NOMO-1 treated with dmso at 0.1 percent for 144 hours (cell line): ENCODE measurements around the gene CTRL.
"Not testable (repeated sequence)": the region's sequence is repeated elsewhere in the genome, so short reads cannot be mapped to it uniquely, and the experiment has no call there.

Experiments used
- DNase-seq: peaks from one replicate; lab custom pipeline; 2025; ENCODE audit not compliant: unreplicated experiment; lab: John Stamatoyannopoulos, UW

Gene CTRL

GRCh38 chr16:67924140-67924906 is 7.3 kb downstream of the CTRL start:
- no peak for DNase-seq

DNA sequence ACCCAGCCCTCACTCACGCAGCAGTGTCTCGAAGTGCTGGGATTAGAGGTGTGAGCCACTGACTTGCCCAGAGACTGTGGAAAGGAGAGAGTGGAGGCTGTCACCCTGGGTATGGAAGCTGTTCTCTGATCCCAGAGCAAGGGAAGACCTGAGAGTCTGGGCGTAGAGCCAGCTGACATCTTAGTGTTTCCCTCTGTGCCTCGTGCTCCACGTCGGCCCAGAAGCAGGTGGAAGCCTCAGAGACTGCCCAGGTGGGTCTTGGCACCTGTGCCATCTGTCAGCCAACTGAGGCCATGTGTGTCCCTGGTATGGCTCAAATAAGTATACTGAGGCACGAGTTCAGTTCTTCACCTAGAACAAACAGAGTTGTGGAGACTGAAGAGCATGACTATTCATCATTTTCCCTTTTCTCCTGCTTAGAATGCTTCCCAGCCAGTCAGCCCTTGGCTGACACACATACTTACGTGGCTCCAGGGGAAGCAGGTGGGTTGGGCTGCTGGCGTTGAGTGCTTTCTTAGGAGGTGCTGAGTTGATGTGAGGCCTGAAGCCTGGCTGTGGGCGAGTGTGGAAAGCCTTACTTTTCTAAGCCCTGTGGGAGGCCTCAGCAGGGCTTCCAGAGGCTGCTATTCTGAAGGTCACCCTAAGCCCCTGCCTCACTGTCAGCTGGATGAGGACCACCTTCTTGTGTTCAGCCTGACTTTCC is 8.1 kb downstream of the CTRL start:
- no peak for DNase-seq

DNA sequence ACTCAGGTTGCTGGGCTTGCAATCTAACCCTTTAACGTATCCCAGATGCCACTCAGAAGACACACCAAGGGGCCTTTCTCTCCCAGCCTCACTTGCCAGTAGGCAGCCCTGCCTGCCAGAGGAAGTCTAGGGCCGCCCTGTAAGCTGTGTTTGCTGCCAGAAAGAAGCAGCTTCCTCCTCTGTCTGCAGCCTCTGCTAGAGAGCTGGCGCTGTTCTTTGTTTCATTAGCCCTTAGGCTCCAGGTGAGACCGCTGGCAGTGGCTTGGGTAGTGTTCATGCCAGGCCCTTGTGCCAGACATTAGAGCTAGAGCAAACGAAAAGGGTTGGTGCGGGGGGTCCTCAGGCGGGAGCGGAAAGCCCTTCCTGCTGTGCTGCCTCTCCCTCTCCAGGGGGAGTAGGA is 8.9 kb downstream of the CTRL start:
- no peak for DNase-seq

- no peak for DNase-seq
Measured at GRCh38 chr16:67922221-67922620, 9.4 kb downstream of the CTRL start.

GRCh38 chr16:67919622-67920221 is 11.9 kb downstream of the CTRL start:
- DNase-seq, result no peak

DNA sequence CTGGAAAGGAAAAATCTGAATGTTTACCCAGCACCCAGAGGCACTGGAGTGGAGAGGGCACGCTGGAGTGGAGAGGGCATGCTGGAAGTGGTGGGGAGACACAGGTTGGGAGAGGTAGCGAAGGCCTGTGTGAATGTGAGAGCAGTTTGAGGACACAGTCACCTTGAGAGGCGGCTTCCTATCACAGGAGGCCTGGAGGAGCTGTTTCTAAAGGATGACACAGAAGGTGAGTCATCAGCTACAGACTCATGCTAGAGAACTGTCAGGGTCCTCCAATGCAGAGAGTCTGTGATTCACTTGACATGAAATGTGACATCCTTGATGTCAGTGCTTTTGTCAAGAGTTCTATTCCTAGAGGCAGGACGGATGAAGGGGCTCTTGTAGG is 13.8 kb downstream of the CTRL start:
- DNase-seq, result no peak

DNA sequence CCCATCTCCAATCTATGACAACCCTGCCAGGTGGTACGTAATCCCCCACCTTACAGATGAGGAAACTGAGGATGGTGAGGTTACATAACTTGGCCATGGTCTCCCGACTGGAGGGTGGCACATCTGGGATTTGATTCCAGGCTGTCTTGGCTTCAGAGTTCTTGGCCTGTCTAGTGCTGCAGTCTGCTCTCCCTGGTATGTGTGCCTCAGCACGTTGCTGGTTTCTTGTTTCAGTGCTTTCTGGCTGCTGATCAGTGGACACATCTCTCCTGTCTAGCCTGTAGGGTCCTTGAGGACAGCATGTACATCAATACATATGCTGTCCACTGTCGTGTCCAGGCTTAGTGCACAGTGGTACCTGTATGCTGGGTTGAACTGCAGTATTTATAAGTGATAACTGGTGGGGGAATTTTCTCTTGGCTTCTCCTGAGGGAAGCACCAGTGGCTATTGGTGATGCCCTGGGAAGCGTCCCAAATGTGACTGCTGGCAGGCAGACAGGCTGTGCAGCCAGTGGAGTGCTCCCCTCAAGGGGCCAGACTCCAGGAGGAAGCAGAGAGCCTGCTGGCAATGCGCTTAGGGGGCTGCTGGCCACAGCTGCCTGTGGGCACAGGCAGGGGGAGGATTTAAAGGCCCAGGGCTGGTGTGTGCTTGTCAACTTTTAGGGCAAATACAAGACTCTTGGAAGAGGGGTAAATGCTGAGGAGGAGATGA is 14.4 kb downstream of the CTRL start:
- no peak for DNase-seq

- DNase-seq, result no peak
Measured at GRCh38 chr16:67915831-67916723, 15.6 kb downstream of the CTRL start.

- DNase-seq, result not testable (repeated sequence)
Measured at GRCh38 chr16:67915496-67915769, 16.2 kb downstream of the CTRL start.

GRCh38 chr16:67914758-67915495 is 16.7 kb downstream of the CTRL start:
- DNase-seq, result no peak

DNA sequence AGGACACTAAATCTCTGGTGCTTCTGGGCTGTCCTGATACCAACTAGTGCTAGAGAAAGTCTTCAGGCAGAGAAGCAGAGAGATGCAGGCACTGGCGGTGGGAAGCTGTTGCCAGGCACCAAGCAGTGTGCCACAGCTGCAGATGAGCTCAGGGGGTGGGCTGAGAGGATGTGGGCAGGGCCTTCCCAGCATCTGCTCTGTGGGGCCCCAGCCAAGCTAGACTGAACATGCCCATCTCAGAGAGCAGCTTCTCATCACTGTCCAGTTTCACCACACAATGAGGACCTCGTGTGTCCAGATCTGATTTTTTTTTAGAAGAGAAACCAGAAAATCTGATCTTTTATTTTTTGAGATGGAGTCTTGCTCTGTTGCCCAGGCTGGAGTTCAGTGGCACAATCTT is 21.5 kb downstream of the CTRL start:
- DNase-seq, result no peak

- no peak for DNase-seq
Measured at GRCh38 chr16:67909056-67909742, 22.5 kb downstream of the CTRL start.

DNA sequence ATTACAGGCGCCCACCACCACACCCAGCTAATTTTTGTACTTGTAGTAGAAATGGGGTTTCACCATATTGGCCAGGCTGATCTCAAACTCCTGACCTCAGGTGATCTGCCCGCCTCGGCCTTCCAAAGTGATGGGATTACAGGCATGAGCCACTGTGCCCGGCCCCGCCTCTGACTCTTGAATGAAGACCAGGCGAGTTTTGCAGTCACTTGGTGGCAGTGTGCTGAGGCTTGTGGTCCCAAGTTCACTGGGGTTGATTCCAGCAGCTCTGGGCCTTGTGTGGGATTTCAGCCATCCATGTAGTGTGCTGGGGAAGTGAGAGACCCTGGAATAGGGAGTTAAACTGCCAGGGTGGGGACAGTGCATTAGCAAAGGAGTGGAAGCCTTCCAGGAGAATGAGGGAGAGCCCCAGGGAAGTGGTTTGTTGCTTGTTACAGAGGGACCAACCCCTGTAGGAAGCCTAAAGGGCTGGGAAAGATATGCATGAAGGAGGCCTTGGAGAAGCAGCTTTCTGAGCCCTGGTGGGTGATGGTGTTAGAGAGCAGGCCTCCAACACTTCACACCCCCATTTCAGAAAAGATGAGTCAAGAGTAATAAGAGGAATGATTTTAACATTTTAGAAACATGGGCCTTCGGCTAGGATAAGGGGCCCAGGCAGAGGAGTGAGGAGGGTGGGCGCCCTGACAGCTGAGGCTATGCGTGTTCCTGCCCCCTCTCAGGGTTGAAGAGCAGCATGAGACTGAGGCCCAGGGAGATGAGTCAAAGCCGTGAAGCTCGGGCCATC is 24.1 kb downstream of the CTRL start:
- DNase-seq, result no peak

- DNase-seq, result no peak
Measured at GRCh38 chr16:67902831-67903230, 28.8 kb downstream of the CTRL start.

- no peak for DNase-seq
Measured at GRCh38 chr16:67901734-67902133, 29.9 kb downstream of the CTRL start.

DNA sequence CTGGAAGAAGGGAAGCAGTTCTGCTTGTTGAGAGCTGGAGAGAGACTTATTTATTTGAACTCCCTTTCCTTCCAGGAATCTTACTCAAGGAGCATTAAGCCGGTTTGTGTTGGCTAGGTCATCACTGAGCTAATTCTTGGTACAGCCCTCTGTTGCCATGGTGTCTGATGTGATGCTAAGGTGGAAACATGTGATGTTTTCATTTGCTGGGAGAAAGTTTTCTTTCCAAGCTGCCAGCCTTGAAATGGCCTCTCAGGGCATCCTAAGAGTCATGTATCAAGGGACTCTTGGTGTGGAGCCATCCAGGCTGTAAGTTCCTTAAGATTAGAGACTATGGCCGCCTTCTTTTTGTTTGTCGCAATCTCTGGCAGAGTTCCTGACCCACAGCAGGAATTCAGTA is 34.4 kb downstream of the CTRL start:
- DNase-seq, result no peak

DNA sequence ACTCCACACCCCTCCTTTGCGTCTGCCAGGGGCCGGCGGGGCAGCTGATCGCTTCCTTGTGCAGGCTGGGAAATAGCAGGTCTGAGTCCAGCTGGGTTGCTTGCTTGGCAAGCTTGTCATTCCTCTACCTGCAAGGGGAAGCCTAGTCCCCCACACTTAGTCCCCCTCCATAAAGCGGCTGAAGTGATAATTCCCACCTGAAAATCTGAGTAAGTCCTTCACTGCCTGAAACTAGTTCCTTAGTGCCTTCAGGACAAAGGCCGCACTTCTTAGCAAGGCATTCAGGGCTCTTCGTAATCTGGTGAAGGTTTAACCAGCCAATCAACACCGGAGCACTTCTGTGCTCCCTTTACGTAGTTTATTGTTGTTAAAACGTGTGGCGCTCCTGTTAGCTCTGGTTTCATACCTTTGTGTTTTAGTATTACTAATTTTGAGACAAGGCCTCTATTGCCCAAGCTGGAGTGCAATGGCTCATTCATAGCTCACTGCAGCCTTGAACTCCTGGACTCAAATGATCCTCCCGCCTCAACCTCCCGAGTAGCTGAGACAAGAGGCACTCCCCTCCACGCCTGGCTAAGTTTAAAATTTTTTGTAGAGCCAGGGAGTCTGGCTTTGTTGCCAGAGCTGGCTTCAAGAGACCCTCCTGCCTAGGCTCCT is 37.8 kb downstream of the CTRL start:
- no peak for DNase-seq
